ENCODE data around the gene LAMB4.
A peak's percentile ranks its signal among the peaks of the same experiment; 100 is the strongest.

Gene LAMB4

DNA sequence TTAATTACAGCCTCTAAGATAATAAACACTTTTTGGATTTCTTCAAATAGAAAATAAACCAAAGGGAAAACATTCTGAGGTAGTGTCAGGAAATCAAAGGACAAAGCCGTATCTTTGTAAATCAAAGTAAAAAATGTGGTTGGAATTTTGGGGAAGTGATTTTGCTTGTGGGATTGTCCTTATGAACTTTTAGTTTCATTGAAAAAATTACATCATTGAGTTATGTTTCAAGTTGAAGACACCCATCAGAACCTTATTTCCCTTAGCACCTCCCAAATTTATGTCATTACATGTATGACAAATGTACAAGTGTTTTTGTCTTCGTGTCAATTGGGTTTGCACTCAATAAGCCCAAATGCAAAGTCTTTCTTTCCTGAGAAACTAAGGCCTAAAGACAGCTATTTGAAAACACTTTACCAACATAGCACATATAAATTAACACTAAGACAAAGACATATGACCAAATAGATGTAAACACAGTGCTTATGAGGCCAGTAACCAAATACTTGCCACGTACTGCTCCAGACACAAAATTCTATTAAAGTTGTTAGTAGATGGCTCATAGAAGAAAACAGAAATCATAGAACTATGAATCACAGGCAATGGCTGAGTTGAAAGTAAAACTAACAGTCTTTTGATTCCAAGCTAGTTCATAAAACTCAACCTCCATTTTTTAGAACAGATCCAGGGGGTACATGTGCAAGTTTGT, 26.9 kb upstream of the LAMB4 start:
- Histone ChIP-seq H3K4me1 (ENCODE audit: control insufficient read depth, insufficient read depth, low read length) (no peaks in the 10 kb centered on the region), H3K9ac (ENCODE audit: low read length in 2 of 2) (no peak overlapping the region), H3K4me3 (ENCODE audit: low read length in 2 of 2) (no peak overlapping the region), H3K27me3 (ENCODE audit: control insufficient read depth in 1 of 2, insufficient read depth in 2 of 2, low read length in 2 of 2) (no peaks in the 10 kb centered on the region), H3K27ac (ENCODE audit: low read length) (no peak overlapping the region), H3K9me3 (ENCODE audit: control insufficient read depth in 2 of 2, low read length in 2 of 2) (no peaks in the 10 kb centered on the region), H3K36me3 (ENCODE audit: control insufficient read depth in 2 of 2, insufficient read depth in 2 of 2, low read length in 2 of 2) (no peaks in the 10 kb centered on the region)

GRCh38 chr7:108152198-108152597, 22.0 kb upstream of the LAMB4 start:
- H3K27ac ChIP-seq (ENCODE audit: low read length) = no peak overlapping the region
- H3K4me1 ChIP-seq (ENCODE audit: control insufficient read depth, insufficient read depth, low read length) = no peaks in the 10 kb centered on the region
- H3K9me3 ChIP-seq (ENCODE audit: control insufficient read depth in 2 of 2, low read length in 2 of 2) = no peaks in the 10 kb centered on the region
- H3K27me3 ChIP-seq (ENCODE audit: control insufficient read depth in 1 of 2, insufficient read depth in 2 of 2, low read length in 2 of 2) = no peaks in the 10 kb centered on the region
- H3K9ac ChIP-seq (ENCODE audit: low read length in 2 of 2) = no peak overlapping the region
- H3K36me3 ChIP-seq (ENCODE audit: control insufficient read depth in 2 of 2, insufficient read depth in 2 of 2, low read length in 2 of 2) = no peaks in the 10 kb centered on the region
- no peak overlapping the region for H3K4me3 ChIP-seq (ENCODE audit: low read length in 2 of 2)

- Histone ChIP-seq H3K4me3 (ENCODE audit: low read length in 2 of 2) (no peak overlapping the region), H3K27ac (ENCODE audit: low read length) (no peak overlapping the region), H3K9ac (ENCODE audit: low read length in 2 of 2) (no peak overlapping the region), H3K9me3 (ENCODE audit: control insufficient read depth in 2 of 2, low read length in 2 of 2) (no peaks in the 10 kb centered on the region), H3K4me1 (ENCODE audit: control insufficient read depth, insufficient read depth, low read length) (peaks cover 5% of the 10 kb centered on the region), H3K27me3 (ENCODE audit: control insufficient read depth in 1 of 2, insufficient read depth in 2 of 2, low read length in 2 of 2) (no peaks in the 10 kb centered on the region), H3K36me3 (ENCODE audit: control insufficient read depth in 2 of 2, insufficient read depth in 2 of 2, low read length in 2 of 2) (no peaks in the 10 kb centered on the region)
These were observed 19.7 kb upstream of the LAMB4 start for GRCh38 chr7:108149908-108150307.

- Histone ChIP-seq H3K9me3 (ENCODE audit: control insufficient read depth in 2 of 2, low read length in 2 of 2) (no peaks in the 10 kb centered on the region), H3K9ac (ENCODE audit: low read length in 2 of 2) (no peak overlapping the region), H3K27ac (ENCODE audit: low read length) (no peak overlapping the region), H3K4me3 (ENCODE audit: low read length in 2 of 2) (no peak overlapping the region), H3K27me3 (ENCODE audit: control insufficient read depth in 1 of 2, insufficient read depth in 2 of 2, low read length in 2 of 2) (no peaks in the 10 kb centered on the region), H3K4me1 (ENCODE audit: control insufficient read depth, insufficient read depth, low read length) (peaks cover 5% of the 10 kb centered on the region), H3K36me3 (ENCODE audit: control insufficient read depth in 2 of 2, insufficient read depth in 2 of 2, low read length in 2 of 2) (no peaks in the 10 kb centered on the region)
These were observed 19.0 kb upstream of the LAMB4 start for GRCh38 chr7:108149119-108149518.

DNA sequence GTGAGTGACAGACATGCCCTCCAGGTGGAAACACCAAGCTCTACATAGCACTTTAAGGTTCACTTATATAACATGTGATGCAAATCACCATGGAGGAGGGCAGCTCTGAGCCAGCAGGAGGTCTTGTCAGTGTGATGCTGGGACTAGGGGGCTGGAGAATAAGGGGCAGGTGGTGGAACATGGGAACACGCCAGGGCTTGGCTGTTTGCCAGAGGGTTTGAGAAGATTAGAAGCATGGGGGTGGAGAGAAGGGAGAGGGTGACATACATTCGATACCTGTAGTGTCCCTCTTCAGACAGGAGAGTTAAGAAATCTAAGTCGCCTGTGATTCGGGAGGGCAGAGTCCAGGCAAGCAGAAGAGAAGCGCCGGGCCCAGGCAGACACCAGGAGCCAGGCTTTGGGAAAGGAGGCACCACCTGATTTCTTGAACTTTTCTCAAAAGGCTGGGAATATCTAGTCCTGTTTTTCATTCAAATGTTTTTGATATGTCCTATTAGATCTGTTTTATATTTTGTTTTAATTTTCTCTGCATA, 16.9 kb upstream of the LAMB4 start:
- Histone ChIP-seq H3K27ac (ENCODE audit: low read length) (no peak overlapping the region), H3K9ac (ENCODE audit: low read length in 2 of 2) (no peak overlapping the region), H3K27me3 (ENCODE audit: control insufficient read depth in 1 of 2, insufficient read depth in 2 of 2, low read length in 2 of 2) (no peaks in the 10 kb centered on the region), H3K9me3 (ENCODE audit: control insufficient read depth in 2 of 2, low read length in 2 of 2) (no peaks in the 10 kb centered on the region), H3K36me3 (ENCODE audit: control insufficient read depth in 2 of 2, insufficient read depth in 2 of 2, low read length in 2 of 2) (no peaks in the 10 kb centered on the region), H3K4me1 (ENCODE audit: control insufficient read depth, insufficient read depth, low read length) (peaks cover 5% of the 10 kb centered on the region), H3K4me3 (ENCODE audit: low read length in 2 of 2) (no peak overlapping the region)

DNA sequence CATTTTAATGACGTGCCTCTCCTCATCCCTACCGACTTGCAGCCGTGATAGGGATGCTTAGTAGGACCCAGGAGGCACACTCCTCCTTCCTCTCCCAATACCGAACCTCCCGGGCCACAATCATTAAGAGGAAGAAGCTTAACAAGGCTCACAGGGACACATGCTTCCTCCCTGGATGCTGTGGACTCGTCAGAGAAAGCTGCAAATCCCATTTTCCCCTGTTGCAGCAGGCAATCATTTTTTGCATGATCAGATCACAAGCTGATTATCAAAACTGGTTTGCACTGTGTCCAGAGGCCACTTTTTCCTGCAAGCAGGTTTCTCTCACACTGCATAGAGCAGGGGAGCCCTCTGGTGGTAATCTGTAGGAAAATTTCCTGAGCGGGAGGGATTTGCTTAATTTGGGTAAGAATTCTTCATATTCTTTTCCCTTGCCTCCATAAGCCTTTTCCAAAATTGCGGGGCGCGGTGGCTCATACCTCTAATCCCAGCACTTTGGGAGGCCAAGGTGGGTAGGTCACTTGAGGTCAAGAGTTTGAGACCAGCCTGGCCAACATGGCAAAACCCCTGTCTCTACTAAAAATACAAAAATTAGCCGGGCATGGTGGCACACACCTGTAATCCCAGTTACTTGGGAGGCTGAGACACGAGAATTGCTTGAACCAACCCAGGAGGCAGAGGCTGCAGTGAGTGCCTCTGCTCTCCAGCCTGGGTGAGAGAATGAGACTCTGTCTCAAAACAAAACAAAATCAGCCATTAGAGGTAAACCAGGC, 16.1 kb upstream of the LAMB4 start:
- no peak overlapping the region for H3K9ac ChIP-seq (ENCODE audit: low read length in 2 of 2)
- H3K27me3 ChIP-seq (ENCODE audit: control insufficient read depth in 1 of 2, insufficient read depth in 2 of 2, low read length in 2 of 2) = no peaks in the 10 kb centered on the region
- H3K36me3 ChIP-seq (ENCODE audit: control insufficient read depth in 2 of 2, insufficient read depth in 2 of 2, low read length in 2 of 2) = no peaks in the 10 kb centered on the region
- no peaks in the 10 kb centered on the region for H3K9me3 ChIP-seq (ENCODE audit: control insufficient read depth in 2 of 2, low read length in 2 of 2)
- peak overlapping the region; percentile 69 for H3K4me3 ChIP-seq (ENCODE audit: low read length in 2 of 2)
- peaks cover 5% of the 10 kb centered on the region for H3K4me1 ChIP-seq (ENCODE audit: control insufficient read depth, insufficient read depth, low read length)
- H3K27ac ChIP-seq (ENCODE audit: low read length) = no peak overlapping the region

- H3K9me3 ChIP-seq (ENCODE audit: control insufficient read depth in 2 of 2, low read length in 2 of 2) = no peaks in the 10 kb centered on the region
- H3K4me1 ChIP-seq (ENCODE audit: control insufficient read depth, insufficient read depth, low read length) = peaks cover 5% of the 10 kb centered on the region
- H3K4me3 ChIP-seq (ENCODE audit: low read length in 2 of 2) = no peak overlapping the region
- H3K36me3 ChIP-seq (ENCODE audit: control insufficient read depth in 2 of 2, insufficient read depth in 2 of 2, low read length in 2 of 2) = no peaks in the 10 kb centered on the region
- H3K9ac ChIP-seq (ENCODE audit: low read length in 2 of 2) = no peak overlapping the region
- no peaks in the 10 kb centered on the region for H3K27me3 ChIP-seq (ENCODE audit: control insufficient read depth in 1 of 2, insufficient read depth in 2 of 2, low read length in 2 of 2)
- H3K27ac ChIP-seq (ENCODE audit: low read length) = no peak overlapping the region
These were observed 15.2 kb upstream of the LAMB4 start for GRCh38 chr7:108145401-108145800.

- no peaks in the 10 kb centered on the region for H3K27me3 ChIP-seq (ENCODE audit: control insufficient read depth in 1 of 2, insufficient read depth in 2 of 2, low read length in 2 of 2)
- no peak overlapping the region for H3K4me3 ChIP-seq (ENCODE audit: low read length in 2 of 2)
- H3K9me3 ChIP-seq (ENCODE audit: control insufficient read depth in 2 of 2, low read length in 2 of 2) = no peaks in the 10 kb centered on the region
- no peak overlapping the region for H3K27ac ChIP-seq (ENCODE audit: low read length)
- no peaks in the 10 kb centered on the region for H3K36me3 ChIP-seq (ENCODE audit: control insufficient read depth in 2 of 2, insufficient read depth in 2 of 2, low read length in 2 of 2)
- H3K4me1 ChIP-seq (ENCODE audit: control insufficient read depth, insufficient read depth, low read length) = peaks cover 5% of the 10 kb centered on the region
- H3K9ac ChIP-seq (ENCODE audit: low read length in 2 of 2) = no peak overlapping the region
These were observed 14.8 kb upstream of the LAMB4 start for GRCh38 chr7:108144931-108145330.

GRCh38 chr7:108143658-108144420, 13.7 kb upstream of the LAMB4 start:
- Histone ChIP-seq H3K4me1 (ENCODE audit: control insufficient read depth, insufficient read depth, low read length) (peaks cover 9% of the 10 kb centered on the region), H3K4me3 (ENCODE audit: low read length in 2 of 2) (no peak overlapping the region), H3K27me3 (ENCODE audit: control insufficient read depth in 1 of 2, insufficient read depth in 2 of 2, low read length in 2 of 2) (no peaks in the 10 kb centered on the region), H3K27ac (ENCODE audit: low read length) (no peak overlapping the region), H3K36me3 (ENCODE audit: control insufficient read depth in 2 of 2, insufficient read depth in 2 of 2, low read length in 2 of 2) (no peaks in the 10 kb centered on the region), H3K9me3 (ENCODE audit: control insufficient read depth in 2 of 2, low read length in 2 of 2) (no peaks in the 10 kb centered on the region), H3K9ac (ENCODE audit: low read length in 2 of 2) (no peak overlapping the region)

DNA sequence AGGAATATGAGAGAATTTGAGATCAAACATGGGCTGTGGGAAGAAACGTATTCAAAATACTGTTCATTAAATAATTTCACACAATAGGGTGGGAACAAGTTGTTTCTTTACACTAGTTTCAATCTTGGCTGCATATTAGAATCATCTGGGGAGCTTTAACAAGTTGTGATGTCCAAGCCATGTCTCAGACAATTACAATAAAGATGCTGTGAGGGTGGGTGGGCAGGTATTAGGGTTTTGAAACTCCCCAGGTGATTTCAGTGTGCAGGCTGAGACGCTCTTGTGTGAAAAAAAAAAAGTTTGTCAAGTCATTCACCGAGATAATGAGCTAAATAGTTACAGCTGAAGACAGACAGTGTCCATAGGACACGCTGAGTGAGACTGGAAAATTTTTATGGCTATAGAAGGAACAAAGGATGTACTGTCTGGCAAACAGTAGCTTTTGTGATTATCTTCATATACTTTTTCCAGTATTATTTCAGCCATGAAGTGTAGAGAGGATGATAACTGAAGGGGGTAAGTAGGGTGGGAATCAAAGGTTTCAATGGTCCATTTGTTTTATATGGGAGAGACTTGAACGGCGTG, 12.6 kb upstream of the LAMB4 start:
- H3K27me3 ChIP-seq (ENCODE audit: control insufficient read depth in 1 of 2, insufficient read depth in 2 of 2, low read length in 2 of 2) = no peaks in the 10 kb centered on the region
- H3K4me3 ChIP-seq (ENCODE audit: low read length in 2 of 2) = no peak overlapping the region
- H3K9me3 ChIP-seq (ENCODE audit: control insufficient read depth in 2 of 2, low read length in 2 of 2) = no peaks in the 10 kb centered on the region
- no peak overlapping the region for H3K27ac ChIP-seq (ENCODE audit: low read length)
- no peak overlapping the region for H3K9ac ChIP-seq (ENCODE audit: low read length in 2 of 2)
- peaks cover 9% of the 10 kb centered on the region for H3K4me1 ChIP-seq (ENCODE audit: control insufficient read depth, insufficient read depth, low read length)
- no peaks in the 10 kb centered on the region for H3K36me3 ChIP-seq (ENCODE audit: control insufficient read depth in 2 of 2, insufficient read depth in 2 of 2, low read length in 2 of 2)

All from stomach smooth muscle (tissue), 2 donors.